GM19452 (cell line): Measurements from ENCODE around the gene PAMR1.
"Not testable (repeated sequence)": the region's sequence is repeated elsewhere in the genome, so short reads cannot be mapped to it uniquely, and the experiment has no call there.

Source experiments
- ATAC-seq: cut with Tn5 transposase; IDR thresholded peaks from one replicate; pipeline ENCODE4 v1.9.1; 2021; ENCODE audit not compliant: unreplicated experiment

The PAMR1 gene, protein sequence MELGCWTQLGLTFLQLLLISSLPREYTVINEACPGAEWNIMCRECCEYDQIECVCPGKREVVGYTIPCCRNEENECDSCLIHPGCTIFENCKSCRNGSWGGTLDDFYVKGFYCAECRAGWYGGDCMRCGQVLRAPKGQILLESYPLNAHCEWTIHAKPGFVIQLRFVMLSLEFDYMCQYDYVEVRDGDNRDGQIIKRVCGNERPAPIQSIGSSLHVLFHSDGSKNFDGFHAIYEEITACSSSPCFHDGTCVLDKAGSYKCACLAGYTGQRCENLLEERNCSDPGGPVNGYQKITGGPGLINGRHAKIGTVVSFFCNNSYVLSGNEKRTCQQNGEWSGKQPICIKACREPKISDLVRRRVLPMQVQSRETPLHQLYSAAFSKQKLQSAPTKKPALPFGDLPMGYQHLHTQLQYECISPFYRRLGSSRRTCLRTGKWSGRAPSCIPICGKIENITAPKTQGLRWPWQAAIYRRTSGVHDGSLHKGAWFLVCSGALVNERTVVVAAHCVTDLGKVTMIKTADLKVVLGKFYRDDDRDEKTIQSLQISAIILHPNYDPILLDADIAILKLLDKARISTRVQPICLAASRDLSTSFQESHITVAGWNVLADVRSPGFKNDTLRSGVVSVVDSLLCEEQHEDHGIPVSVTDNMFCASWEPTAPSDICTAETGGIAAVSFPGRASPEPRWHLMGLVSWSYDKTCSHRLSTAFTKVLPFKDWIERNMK

DNA sequence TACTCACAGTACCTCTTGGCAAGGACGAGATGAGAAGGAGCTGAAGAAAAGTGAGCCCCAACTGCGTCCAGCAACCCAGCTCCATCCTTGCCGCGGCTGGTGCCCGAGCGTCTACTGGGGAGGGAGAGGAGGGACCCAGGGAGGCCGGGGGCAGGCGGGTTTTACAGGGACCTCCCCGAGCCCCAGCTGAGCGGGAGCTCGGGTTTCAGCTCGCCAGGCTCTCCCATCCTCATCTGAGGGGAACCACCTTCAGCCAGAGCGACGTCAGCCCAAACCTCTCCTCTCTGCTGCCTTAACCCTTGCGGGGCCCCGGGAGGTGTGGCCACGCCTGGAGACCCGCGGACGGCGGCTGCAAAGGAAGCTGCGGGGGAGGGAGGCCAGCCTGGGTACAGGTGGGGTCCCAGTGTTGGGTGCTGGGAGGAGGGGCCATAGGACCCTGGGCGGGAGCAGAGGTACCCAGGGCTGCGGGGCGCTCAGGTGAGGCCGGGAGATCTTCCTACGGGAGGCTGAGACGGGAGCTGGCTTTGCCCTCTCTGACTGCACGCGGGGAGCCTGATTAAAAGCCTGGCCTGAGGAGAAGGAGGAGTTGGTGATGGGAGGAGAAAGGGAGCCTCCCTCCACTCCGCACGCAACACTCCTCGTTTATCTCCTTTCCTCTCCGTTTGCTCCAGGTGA, at the start of gene PAMR1:
PAMR1 (minus strand) TSS at position 116 of the 675 bp plus-strand sequence; CDS start at position 85, 31 bp downstream.
- ATAC-seq = no peak

DNA sequence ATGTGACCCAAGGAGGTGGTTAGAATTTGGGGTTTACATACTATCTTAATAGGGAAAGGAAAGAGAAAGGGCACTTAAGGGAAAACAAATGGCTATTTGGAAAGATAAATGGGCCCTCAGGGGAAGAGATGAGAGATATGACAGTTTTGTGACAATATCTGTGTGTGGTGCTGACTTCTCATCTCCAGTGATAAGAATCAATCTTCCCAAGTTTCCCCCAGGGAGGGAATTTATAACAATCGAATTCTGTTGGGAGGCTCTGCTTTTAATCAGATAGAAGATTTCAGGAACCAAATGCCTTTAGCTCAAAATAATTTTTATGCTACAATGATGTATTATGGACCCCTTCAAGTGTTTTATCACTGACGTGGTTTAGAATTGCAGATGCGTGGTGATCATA, 46.3 kb upstream of the PAMR1 start:
- no peak for ATAC-seq

DNA sequence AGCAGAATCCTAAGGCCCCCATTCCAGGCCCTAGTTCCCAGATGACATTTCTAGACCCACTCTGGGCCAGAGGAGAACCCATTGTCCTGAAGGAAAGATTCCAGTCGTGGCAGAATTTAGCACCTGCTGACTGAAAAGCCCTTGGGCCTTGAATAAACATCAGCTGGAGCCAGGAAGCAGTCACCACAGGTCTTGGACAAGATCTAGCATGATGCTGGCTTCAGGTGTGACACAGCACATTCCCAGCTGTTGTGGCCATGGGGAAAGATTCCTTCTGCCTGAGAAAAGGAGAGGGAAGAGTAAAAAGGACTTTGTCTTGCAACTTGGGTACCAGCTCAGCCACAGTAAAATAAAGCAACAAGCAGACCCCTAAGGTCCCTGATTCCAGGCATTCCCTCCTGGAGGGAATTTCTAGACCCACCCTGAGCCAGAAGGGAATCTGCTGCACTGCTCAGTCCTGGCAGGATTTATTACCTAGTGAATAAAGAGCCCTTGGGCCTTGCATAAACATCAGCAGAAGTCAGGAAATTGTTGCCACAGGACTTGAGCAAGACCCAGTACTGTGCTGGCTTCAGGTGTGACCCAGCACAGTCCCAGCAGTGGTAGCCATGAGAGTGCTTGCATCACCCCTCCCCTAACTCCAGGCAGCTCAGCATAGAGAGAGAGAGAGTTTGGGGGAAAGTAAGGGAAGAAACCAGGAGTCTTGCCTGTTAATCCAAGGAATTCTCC, 42.5 kb upstream of the PAMR1 start:
- no peak for ATAC-seq

DNA sequence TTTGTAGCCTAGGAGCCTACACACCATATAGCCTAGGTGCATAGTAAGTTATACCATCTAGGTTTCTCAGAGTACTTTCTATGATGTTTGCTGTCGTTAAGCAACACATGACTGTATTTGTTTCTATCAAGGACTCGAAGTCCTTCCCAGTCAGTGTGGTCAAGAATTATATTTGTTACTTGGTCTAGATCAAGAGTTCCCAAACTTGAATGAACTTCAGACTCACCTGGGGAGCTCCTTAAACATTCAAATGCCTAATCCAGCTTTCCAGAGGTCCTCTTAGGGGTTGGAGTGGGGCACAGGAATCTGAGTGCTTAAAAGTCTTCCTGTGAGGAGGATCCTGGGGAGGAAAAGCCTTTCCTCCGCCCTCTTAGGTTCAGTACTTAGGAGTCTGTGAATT, 41.5 kb upstream of the PAMR1 start:
- ATAC-seq = no peak

DNA sequence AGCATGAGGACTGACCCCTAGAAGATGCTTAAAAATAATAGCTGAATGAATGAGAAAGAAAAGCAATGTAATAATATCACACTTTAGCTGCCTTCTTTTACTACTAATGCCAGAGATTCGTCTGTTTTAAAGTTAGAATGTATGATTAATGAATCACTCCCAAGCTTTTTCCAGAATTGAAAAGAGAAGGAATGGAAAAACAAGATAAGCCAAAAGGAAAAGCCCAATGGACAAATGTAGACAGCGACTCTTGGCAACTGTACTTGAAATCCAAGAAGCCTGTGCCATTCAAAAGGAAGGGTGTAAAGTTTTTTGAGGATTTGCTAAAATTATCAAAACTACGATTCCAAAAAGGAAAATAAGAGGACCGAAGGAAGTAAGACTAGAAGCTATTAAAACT, 40.8 kb upstream of the PAMR1 start:
- no peak for ATAC-seq

DNA sequence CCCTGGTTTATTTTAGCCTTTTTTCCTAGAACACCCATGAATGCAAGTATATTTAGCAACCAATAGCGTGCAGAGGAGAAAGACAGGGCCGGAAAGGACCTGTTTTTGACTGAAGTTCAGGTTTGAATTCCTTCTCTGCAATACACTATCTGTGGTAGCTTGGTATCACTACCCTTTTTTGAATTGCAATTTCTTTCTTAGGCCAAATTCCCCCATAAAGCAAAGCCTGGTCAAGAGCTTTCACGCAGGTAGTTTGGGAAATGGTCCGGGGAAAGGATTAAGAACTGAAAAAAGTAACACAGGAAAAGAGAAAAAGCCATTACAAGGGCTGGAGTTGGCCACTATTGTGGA, 38.8 kb upstream of the PAMR1 start:
- ATAC-seq = no peak

DNA sequence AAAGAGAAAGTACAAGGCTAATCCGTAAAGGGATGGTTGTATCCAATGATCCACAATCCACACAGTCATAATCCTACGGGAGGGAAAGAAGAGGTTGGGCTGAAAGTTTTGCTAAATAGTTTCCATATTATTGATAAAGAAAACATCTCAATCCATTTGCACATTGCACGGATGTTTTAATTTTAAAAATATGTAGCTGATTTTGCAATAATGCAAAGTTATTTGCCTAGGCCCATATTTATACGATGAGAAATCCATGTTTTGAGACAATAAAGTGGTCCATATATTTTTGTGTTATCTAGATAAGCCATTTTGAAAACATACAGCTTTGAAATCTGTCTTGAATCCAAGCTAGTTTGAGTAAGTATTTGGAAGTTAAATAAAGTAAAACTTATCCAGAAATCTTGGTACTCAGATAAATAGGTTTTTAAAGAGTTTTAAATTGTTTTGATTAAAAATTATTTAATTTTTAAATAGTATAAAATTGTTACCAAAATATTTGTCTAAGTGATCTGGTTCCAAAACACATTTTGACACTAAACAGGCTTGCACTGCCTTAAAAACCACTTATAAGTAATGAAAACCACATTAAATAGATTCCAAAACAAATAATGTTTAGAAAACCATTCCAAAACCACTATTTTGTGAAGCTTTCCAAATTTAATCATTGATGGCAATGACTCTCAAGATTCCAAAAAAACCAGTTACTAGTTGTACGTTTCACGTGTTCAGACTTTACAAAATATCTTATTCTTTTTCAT, 38.2 kb upstream of the PAMR1 start:
- no peak for ATAC-seq

DNA sequence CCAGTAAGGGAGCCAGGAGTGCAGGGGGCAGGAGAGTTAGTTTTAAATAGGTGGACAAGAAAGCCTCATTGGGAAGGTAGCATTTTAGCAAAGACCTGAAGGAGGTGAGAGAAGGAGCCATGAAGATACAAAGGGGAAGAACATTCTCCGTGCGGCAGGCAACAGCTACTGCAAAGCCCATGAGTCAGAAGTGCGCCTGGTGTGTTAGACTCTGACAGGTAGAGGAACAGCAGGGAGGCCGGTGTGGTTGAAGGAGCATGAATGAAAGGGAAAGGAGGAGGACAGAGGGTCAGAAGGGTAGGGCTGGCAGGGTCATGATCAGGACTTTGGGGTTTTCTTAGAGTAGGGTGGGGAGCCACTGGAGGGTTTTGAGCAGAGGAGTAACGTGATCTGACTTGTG, 34.5 kb upstream of the PAMR1 start:
- no peak for ATAC-seq

DNA sequence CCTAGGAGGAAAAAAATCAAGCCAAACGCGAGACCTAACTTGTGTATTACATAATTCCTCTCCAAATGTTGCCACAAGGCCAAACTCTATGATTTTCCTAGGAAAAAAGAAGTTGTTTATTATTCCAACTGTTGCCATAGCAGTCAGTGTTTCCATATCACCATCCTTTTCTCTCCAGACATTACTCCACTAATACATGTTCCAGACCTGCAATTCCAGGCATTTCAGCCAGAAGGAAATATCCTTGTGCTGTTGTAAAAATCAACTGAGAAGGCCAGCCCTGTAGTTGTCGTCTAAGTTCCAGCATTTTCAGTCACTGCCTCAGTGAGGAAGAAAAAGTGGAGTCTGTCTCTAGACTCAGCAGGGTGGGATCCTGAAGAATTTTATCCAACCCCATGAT, 33.1 kb upstream of the PAMR1 start:
- ATAC-seq = no peak

DNA sequence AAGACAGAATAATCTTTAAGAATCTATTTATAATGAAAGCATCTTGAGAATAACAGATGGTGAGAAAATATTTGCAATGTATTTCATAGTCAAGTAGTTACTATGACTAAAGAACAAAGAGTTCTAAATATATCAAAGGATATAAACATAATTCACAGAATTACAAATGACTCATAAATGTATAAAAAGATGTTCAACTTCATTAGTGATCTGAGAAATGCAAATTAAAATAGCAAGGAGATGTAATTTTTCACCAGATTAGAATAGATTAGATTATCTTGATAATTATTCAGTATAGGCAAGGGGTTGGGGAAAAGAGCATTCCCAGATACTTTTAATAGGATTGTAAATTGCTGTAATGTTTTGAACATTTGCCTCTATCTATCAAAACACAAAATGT, 30.1 kb upstream of the PAMR1 start:
- ATAC-seq = no peak

DNA sequence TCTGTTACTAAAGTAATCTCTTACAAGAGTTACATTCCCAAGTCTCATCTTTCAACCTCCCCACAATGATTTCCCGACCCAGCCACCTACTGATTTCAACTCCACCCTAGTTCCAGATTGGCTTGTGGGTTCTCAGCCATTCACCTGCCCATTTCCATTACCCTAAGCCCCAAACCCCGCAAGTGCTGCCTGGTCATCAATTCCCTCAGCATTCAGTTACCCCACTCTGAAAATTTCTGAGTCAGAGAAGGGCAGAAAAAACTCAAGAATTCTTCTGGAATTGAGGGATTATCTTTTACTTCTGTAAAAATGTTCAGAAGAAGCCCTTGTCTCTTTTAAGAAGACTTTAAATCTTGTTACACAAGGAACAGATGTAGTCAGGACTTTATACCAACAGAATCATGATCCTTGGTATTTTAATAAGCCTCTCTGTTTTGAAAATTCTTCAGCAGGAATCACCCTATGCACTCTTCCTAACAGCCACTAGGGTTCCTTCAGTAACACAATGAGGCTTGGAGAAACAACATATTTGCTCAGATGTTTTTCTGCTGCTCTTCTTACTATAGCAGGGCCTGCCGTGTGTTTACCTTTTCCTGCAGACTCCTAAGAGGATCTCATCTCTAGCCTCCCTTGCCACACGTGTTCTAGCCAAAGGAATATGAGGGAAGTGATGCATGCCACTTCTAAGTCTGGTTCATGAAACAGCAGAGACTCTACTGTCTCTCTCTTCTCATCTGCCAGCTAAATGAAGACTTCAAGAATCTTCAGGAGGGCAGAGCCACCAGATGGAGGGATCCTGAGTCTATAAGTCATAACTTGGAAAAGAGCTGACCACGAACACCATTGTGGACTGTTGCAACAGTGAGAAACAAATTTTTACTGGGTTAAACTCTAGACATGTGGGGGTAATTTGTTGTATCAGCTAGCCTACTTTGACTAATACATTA, 29.3 kb upstream of the PAMR1 start:
- no peak for ATAC-seq

DNA sequence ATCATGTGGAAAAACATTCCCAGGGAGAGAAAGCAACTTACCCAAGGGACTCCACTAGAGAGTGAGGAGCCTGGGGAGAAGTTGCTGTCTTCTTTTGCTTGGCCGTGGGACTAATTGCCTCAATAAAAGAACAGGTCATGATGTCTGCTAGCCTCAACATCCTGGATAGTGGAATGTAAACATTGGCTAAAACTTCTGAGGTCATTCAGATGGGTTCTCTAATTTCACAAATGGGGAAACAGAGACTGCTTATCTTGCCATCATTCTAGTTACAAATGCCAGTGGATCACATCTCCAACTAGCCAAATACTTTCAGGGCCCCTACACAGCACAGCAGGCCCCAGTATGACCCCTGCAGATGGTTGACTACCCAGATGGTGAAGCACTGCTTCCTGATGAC, 28.4 kb upstream of the PAMR1 start:
- no peak for ATAC-seq

DNA sequence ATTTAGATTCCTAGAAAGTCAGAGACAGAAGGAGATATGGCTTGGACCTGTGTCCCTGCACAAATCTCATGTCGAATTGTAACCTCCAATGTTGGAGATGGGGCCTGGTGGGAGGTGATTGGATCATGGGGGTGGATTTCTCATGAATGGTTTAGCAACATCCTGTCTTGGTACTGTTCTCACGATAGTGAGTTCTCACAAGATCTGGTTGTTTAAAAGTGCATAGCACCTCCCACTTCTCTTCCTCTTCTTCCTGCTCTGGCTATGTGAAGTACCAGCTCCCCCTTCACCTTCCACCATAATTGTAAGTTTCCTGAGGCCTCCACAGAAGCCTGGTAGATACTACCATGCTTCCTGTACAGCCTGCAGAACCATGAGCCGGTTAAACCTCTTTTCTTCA, 27.6 kb upstream of the PAMR1 start:
- ATAC-seq = no peak

DNA sequence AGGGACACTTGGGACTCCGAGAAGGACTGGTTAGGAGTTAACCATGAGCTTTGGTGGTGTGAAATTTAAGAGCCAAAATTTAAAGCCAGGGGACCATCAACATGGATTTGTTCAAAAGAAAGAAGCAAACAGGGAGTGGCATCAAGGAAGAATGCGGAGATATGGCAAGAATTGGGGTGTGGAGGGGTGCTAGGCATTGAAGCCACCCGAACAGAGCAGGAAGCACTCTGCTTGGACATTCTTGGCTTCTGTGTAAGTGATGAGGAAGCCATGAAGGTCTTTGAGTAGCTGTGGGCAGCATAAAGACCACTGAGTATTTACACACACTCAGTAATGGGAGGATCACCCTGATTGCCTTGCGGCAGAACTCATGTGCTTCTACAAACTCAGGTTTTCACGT, 27.2 kb upstream of the PAMR1 start:
- ATAC-seq = no peak

DNA sequence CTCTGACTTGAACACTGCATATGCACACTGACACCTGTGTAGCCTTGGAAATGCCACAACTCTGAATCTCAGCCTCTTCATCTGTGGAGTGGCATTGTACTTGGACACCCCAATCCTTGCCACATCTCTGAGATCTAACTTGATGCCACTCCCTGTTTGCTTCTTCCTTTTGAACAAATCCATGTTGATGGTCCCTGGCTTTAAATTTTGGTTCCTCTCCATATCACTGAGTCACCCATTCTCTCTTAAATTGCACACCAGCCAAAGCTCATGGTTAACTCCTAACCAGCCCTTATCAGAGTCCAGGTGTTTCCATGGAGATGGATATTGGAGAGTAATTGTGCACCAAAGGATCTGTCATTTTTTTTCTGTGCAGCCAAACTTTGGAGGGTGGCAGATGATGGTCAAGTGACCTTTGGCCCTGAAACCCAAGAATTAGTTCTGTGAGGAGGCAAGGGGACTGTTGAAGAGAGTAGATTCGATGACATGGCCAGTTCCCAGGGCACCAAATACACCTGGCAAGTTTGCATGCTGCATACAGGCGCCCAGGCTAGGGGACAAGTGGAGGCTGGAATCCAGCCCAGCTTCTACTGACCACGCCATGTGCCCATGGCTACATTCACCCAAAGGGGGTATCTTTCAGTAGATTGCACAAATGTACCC, 25.1 kb upstream of the PAMR1 start:
- no peak for ATAC-seq

DNA sequence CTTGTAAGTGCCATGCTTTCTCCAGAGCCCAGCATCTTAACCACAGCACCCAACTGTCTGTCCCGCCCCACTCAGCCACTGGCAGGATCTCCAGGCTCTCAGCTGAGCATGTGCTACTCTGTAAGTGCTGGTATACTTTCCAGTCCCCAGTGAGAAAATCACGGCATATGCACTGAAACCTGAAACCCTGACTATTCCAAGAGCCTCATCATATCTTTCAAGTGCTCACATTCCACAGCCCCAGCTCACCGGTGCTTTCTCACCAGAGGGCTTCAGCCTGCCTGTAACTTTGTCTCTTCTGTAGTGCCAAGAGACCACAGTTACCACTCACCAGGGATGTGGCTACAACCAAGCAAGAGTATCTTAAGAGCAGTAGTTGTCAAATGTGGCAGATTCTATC, 24.4 kb upstream of the PAMR1 start:
- ATAC-seq = no peak

DNA sequence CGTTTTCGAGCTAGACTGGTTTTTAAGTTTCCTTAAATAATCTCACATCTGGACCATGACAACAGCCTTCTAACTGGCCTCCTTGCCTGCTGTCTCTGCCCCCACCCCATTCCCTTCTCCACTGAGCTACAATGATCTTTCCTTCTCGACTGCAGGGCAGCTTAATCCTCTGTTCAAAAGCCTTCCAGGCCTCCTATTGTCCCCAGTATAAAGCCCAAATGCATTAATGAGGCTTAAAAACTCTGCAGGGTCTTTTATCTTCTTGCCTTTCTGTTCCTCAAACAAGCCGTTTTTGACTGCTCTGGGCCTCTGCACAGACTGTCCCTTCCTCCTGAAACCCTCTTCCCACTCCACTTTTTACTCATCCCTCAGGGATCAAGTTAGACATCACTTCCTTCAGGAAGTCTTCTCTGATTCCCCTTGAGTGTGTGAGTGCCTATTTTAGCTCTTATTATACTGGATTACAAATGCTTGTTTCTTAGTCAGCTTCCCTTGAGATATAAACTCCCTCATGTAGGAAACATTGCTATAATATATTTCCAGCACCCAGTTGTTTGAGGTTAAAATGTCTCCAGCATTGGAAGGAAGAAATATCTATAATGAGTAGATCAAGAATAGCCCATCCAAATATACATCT, 23.6 kb upstream of the PAMR1 start:
- no peak for ATAC-seq

DNA sequence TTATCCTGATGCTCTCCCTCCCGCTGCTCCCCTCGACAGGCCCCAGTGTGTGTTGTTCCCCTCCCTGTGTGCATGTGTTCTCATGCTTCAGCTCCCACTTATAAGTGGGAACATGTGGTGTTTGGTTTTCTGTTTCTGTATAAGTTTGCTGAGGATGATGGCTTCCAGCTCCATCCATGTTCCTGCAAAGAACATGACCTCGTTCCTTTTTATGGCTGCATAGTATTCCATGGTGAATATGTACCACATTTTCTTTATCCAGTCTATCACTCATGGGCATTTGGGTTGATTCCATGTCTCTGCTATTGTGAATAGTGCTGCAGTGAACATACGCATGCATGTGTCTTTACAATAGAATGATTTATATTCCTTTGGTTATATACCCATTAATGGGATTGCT, 22.6 kb upstream of the PAMR1 start:
- not testable (repeated sequence) for ATAC-seq

DNA sequence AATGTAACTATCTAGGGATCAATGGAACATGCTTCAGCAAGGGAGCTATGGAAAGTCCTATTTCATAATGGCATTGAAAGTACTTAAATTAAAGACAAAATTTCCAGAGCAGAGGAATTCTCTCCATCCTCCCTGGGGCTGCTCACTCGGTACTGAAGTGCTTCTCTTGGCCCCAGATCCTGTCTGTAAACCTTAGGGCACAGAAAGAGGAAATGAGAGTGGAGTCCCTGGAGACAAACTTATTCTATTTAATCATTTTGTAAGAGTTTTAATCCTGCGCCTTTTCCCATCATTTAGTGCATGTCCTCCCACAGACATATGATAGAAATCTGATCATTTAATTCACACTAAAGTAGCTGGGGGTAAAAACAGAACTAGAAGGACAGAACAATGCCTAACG, 20.9 kb upstream of the PAMR1 start:
- no peak for ATAC-seq
